Middle frontal gyrus (tissue), 1 donor: ENCODE data around the gene WDR33.
"Not testable (repeated sequence)": the region's sequence is repeated elsewhere in the genome, so short reads cannot be mapped to it uniquely, and the experiment has no call there.

Experiments
- DNase-seq: peaks from one replicate; pipeline ENCODE4 v3.0.0-alpha.2; 2015; ENCODE audit warnings: low spot score; ENCODE audit errors: extremely low spot score

WDR33 gene

DNA sequence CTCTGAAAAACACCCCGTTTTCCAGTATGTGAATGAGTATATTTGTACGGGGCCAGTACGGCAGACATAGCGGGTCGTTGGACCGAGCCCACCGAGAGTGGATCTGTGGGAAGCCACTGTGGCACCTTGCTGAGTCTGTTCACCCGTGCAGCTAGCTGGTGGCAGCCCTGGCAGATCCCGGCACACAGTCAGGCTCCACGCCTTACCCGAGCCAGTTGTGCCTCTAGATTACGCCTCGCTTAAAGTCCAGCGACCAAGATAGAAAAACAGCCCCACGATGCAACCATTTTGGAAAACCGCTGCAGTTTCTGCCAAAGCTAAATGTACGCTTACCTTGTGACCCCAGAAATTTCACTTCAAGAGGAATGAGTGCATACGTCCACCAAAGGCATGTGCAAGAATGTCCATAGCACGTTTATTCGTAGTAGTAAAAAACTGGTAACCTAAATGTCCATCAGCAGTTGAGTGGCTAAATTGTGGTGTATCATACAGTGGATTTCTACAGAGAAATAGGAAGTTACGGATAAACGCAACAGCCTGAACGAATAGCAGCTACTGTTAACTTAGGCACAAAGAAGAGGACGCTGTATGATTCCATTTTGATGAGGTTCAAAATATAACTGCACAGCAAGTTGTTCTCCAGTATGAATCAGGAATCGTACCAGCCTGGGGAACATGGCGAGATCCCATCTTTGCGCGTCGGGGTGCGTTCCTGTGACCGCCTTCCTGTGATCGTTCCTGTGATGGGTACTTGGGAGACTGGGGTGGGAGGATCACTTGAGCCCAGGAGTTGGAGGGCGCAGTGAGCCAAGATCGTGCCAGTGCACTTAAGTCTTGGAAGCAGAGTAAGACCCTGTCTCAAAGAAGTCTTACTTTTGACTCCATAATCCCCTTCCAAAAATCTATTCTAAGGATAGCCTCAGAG, 688 bp upstream of the WDR33 start:
- no peak for DNase-seq

DNA sequence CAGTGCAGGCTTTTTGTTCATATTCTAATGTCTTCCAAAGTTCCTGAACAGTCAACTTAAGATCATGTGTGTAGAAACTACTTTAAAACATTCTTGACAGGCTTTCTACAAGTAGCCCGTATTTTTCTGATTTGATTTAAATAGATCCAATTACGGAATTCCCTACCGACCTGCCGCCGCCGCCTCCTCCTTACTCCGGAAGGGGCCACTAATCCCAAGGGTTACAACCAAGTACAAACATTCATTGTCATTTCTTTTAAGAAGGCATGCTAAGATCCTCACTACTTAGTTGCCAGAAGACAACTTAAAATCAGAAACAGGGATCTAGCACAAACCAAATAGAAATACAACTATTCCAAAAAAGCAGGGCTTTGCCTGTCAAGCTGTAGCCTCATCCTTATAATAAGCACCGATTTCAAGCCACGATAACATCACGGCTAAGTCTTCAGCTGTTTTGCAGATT, 784 bp downstream of the WDR33 start:
- no peak for DNase-seq

DNA sequence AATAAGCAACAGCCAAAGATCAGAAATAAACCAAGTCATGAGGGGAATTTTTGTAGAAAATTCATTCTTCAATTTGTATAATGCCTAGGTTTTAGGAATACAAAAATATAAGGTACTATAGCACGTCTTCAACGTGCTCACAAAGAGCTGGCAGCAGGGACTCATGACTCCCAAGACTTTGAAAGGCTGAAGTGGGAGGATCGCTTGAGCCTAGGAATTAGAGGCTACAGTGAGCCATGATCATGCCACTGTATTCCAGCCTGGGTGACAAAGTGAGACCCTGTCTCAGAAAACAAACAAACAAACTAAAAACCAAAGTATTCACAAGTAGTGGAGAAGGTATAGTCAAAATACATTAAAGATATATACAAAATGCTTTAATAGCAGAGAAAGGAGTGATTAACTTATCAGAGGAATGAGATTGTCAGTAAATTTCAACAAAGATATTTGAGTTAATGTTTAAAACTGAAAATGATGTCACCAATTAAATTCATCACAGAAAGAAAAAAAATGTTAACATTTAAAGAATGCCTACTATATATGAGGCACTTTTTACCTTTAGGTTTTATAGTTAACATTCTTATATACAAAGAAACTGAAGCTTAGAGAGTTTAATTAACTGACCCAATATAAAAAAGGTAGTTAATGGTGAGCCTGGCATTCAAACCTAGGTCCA, 3.2 kb downstream of the WDR33 start:
- DNase-seq = no peak

DNA sequence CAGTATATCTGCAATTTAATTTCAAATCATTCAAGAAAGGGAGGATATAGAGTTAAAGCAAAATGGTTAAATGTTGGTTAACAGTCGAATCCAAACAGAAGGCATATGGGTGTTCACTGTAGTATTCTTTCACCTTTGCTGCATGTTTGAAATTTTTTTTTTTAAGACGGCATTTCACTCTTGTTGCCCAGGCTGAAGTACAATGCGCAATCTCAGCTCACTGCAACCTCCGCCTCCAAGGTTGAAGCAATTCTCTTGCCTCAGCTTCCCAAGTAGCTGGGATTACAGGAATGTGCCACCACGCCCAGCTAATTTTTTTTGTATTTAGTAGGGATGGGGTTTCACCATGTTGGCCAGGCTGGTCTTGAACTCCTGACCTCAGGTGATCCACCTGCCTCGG, 4.1 kb downstream of the WDR33 start:
- not testable (repeated sequence) for DNase-seq

DNA sequence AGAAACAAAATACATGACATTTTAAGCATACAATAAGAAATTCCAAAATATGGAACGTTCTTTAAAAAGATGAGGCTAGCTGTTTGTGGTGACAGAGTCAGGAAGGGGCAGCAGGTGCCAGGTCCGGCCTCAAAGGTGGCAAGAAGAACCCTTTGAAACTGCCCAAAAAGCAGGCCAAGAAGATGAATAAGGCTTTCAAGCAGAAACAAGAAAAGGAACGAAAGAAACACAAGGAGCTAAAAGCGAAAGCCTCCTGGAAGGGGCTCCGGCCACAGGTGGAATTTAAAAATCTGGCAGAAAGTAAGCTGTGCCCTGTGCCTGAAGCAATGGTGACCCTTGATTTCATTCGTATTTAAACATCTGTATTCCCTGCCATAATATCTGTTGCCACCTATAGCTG, 5.5 kb downstream of the WDR33 start:
- no peak for DNase-seq

DNA sequence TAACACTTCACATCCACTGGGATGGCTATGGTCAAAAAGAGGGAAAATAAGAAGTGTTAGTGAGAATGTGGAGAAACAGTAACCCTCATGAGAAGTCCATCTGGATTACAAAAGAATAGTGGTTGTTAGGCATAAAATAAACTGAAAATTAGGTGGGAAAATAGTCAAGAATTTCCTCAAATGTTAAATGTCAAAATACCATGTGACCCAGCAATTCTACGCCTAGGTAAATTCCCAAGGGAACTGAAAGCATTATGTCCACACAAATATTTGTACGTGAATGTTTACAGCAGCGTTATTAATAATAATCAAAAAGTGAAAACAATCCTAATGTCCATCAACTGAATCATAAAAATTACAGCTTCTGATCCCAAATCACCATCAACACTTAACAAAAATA, 11.0 kb downstream of the WDR33 start:
- DNase-seq = no peak

DNA sequence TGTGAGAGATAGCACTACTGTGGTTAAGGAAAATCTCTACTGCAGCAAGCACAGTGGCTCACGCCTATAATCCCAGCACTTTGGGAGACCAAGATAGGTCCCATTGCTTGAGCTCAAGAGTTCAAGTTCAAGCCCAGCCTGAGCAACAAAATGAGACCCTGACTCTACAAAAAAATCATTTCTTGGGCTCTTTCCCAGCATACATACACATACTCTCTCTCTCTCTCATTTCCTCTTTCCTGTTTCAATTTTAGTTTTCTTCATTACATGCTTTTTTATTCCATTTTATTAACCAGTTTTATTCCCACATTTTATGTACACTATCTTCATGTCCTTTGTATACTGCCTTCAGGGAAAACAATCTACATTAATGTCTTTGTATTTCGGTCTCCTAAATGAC, 14.6 kb downstream of the WDR33 start:
- no peak for DNase-seq

DNA sequence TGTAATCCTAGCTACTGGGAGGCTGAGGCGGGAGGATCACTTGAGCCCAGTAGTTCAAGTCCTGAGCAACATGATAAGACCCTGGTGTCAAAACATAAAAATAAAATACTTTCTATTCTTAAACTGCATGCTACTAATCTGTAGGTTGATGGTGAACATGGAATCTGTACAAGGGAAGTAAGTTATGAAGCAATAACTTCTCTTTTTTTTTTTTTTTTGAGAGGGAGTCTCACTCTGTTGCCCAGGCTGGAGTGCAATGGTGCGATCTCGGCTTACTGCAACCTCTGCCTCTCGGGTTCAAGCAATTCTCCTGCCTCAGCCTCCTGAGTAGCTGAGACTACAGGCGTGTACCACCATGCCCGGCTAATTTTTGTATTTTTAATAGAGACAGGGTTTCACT, 16.1 kb downstream of the WDR33 start:
- not testable (repeated sequence) for DNase-seq

DNA sequence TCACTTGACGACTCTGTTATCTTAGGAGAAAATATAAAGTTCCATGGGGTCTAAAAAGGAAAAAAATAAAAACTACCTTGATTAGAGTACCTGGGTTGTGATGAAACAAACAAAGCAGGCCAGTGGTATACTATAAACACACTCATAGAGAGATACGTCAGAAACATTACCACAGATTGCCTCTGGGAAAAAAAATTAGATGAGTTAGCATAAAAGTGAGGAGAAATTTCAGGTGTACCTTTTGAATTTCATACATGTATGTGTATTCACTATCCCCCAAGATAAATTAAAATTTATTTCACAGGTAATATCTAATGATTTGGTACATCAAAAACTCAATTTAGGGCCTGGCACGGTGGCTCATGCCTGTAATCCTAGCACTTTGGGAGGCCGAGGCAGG, 18.2 kb downstream of the WDR33 start:
- no peak for DNase-seq

DNA sequence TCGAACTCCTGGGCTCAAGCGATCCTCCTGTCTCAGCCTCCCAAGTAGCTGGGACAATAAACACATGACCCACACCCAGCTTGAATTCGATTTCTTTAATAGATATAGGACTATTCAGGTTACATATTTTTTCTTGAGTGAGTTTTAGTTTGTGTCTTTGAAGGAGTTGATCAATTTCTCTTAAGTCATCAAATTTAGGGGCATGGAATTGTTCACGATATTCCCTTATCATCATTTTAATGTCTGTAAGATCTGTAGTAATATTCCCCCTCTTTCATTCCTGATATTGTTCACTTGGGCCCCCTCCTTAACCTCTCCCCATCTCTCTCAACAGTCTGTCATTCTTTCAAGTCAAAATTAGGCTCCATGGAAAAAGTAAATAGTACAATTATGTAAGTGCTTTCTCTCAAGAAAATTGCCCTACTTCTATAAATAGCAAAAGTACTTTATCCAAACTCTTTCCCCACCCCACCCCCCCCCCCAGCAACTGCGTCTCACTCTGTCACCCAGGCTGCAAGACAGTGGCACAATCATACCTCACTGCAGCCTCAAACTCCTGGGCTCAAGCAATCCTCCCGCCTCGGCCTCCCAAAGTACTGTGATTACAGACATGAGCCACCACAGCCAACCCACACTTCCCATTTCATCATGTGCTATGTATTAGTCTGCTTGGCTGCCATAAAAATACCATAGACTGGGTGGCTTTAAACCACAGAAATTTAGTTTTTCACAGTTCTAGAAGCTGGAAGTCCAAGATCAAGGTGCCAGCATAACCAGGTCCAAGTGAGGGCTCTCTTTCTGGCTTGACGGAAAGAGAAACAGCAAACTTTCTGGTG, 20.1 kb downstream of the WDR33 start:
- DNase-seq = no peak

DNA sequence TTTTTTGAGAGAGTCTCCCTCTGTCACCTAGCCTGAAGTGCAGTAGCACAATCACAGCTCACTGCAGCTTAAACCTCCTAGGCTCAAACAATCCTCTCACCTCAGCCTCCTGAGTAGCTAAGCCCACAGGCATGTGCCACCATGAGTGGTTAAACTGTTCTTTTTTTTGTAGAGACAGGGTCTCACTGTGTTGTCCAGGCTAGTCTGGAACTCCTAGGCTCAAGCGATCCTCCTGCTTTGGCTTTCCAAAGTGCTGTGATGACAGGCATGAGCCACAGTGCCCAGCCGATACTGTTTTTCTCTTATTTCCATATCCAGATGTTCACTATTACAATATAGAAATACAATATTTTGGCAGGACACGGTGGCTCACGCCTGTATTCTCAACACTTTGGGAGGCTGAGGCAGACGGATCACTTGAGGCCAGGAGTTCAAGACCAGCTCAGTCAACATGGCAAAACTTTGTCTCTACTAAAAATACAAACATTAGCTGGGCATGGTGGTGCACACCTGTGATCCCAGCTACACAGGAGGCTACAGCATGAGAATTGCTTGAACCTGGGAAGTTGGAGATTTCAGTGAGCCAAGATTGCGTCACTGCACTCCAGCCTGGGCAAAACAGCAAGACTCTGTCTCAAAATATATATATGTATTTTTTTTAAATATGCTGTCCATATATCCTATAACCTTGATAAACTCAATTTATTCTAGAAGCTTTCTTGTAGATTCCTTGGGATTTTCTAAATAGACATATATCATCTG, 24.7 kb downstream of the WDR33 start:
- no peak for DNase-seq

DNA sequence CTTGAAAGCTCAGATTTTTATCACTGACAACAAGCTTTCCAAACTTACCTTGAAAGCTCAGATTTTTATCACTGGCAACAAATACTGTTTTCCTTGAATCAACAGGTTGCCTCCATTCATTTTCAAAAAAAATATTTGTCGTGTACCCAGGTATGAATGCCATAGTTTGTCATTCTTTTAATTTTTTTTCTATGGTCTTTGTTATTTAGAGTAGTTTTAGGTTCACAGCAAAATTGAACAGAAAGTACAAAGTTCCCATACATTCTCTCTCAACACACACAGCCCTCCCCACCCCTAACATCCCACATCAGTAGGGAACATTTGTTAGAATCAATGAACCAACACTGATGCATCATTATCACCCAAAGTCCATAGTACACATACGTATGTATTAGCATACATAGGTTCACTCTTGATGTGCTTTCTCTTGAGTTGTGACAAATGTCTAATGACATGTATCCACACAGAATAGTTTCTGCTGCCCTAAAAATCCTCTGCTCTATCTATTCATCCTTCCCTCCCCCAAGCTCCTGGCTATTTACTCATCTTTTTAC, 25.9 kb downstream of the WDR33 start:
- no peak for DNase-seq

DNA sequence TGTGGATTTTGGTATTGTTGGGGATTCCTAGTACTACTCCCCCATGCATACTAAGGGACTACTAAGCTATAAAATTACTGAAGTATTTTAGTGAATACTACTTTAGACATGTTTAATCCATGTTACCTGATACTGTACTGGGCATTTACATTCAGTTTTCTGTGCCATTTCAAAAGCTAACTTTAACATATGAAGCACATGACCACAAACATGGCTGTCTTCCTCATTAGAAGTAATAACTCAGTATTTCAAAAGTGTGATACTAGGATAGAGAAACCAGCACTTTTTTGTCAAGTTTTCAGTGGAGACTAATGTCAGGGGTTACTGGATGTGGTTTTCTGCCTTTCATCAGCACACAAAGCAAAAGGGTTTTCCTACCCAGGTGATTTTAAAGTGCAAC, 27.9 kb downstream of the WDR33 start:
- DNase-seq = no peak

DNA sequence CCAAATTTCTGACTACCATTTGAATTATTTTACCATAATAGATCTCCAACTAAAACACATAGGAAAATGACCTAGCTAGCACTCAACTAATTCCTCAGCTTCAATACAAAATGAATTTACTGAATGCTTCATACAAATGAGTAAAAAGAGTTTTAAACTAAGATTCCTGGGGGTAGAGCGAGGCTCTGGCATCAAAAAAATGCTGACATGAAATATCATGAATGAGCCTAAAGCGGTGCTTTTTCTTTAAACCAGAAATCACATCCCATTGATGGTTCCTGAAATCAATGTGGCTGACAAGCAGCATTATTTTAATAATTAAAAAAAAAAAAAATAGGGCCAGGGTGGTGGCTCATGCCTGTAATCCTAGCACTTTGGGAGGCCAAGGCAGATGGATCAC, 32.1 kb downstream of the WDR33 start:
- no peak for DNase-seq

DNA sequence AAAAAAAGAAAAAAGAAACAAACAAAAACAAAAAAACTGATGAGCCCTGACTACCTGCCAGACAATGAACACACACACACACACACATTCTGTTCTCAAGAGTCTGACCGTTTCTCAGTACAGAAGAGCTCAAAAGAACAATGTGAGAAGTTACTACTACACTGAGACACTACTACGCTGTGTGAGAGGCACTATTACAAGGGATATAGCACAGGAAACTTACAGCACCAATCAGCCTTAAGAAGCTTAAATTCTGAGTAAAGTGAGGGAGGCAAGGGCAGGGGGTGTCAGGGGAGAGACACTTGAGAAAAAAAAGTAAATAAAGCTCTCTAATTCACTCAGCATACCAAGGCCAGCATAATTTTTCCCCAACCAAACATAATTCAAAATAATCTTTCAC, 32.5 kb downstream of the WDR33 start:
- DNase-seq = no peak

DNA sequence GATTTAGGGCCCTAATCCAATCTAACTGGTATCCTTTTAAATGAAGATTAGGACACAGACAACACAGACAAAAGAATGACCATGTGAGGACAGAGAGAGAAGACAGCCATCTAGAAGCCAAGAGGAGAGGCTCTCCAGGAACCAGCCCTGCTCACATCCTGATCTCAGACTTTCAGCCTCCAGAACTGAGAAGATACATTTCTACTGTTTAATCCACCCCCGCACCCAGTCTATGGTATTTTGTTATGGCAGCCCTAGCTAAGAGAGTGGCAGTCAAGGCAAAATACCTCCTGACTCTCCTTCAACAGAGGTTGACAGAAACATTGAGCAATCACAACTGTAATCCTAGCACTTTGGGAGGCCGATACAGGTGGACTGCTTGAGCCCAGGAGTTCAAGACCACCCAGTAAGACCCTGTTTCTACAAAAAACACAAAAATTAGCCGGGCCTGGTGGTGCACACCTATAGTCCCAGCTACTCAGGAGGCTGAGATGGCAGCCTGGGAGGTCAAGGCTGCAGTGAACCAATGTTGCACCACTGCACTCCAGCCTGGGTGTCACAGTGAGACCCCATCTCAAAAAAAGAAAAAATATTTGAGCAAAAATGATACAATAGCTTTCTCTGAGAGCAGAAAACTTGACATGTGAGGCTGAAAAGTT, 34.7 kb downstream of the WDR33 start:
- DNase-seq = no peak

DNA sequence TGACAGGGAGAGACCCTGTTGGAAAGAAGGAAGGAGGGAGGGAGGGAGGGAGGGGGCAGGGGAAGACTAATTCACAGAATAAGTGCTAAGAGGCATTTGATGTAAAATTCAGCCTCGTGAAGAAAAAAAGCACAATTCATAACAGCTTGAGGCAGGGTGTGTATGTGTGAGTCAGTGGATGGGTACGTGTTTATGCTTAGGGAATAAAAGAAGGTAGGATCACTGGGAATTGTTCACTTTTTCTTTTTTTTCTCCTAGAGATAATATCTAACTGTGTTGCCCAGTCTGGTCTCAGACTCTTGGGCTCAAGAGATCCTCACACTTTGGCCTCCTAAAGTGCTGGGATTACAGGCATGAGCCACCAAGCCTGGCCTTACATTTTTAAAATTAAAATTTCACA, 39.2 kb downstream of the WDR33 start:
- no peak for DNase-seq

DNA sequence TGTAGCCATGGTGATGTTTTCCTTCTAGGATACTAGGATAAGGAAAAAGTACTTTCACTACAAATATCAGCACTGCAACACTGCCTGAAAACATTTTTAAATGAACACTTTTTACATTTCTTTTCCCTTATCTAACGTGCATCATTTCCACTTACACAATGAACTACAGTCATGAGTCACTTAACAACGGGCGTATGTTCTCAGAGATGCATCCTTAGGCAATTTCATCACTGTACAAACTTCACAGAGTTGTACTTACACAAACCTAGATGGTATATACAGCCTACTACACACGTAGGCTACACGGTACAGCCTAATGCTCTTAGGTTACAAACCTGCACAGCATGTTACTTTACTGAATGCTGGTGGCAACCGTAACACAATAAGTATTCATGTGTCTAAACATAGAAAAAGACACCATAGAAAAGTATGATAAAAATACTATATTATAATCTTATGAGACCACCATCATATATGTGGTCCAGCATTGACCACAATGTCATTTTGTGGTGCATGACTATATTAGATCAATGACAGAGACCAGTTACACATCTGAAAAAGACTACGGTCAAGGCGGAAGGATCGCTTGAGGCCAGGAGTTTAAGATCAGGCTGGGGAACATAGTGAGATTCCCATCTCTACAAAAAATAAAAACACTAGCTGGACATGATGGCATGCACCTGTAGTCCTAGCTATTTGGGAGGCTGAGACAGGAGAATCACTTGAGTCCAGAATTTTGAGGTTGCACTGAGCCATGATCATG, 39.8 kb downstream of the WDR33 start:
- DNase-seq = no peak

DNA sequence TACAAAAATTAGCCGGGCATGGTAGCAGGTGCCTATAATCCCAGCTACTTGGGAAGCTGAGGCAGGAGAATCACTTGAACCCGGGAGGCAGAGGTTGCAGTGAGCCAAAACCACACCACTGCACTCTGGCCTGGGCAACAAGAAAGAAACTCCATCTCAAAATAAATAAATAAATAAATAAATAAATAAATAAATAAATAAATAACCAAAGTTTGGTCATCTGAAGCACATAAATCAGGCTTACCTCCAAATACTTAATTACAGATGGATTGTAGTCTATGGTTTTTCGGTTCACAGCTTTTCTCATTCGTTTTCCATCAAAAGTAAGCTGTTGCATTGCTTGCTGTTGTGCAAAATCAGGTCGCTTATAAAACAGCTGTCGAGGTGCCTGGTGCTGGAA, 40.4 kb downstream of the WDR33 start:
- DNase-seq = not testable (repeated sequence)

DNA sequence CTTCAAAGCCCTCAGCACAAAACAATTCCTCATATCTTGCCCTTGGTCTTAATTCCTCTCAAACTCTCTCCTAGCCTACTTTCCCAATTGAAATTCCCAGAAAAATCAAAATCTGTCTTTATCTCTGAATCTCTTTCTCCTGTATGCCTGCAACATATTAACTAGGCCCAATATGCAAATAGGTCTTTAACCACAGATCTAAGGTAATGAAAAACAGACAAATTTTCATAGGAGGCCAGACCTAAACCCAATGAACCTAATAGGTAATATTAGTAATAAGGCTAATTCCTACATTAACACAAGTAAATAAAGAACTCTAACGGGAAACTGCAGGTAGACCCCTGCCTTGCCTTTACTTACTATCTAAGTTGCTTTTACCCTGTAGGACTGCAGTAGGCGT, 41.4 kb downstream of the WDR33 start:
- DNase-seq = no peak
